ENCODE data around the gene CCNF. TPM values are rescaled to one million over a fixed set of nuclear protein-coding genes. Genes with fewer than 3 reads are reported as not detected.

Gene CCNF
- total and polyA plus RNA-seq, 2 of the 8 experiments (the other 6 are each of a cell fraction or from before 2014, with no cell fraction given): 15.4 to 54.3 TPM

DNA sequence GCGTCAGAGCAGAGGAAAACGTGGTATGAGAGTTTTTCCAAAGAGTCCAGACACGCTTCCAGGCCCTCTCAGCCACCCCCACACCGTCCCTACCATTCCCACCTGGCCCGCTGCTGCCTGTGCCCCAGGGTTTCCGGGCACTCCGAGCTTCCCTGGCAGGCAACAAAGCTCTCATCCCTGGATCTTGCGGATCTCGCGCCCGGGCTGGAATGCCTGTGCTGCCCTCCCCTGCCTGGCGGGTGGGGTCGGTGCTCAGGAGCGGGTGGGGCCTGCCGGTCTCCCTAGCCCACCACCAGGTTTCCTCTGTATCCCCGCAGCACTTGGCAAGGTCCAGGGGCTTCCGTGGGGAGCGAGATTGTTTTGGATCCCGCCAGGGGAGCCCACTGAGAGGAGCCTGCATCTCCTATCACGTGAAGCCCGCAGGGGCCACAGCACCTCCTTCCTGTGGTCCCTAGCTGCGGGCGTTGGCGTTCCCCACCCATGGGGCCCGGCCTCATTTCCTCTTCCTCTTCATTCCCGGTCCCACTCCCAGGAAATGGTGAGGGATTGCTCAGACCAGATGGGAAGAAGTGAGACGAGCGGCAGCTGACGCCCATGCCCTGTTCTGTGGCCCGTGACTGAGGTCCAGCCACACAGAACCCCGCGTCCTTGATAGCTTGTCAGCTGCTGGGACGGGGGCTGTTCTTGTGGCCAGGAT, 56.7 kb downstream of the CCNF start:
- H2BK120ac ChIP-seq (replicated peaks; ENCODE audit: low read depth, low read length): no peak overlapping the region
- no peak overlapping the region for H3K56ac ChIP-seq (replicated peaks; ENCODE audit: insufficient read length, low read depth, low read length)
- H4K20me1 ChIP-seq (replicated peaks in 1 of 2; ENCODE audit: control insufficient read depth in 1 of 2, insufficient read depth in 2 of 2, low read length in 2 of 2): peaks cover 0 to 15% of the 10 kb centered on the region in 2 experiments
- ChIA-PET CTCF (ENCODE audit: partially characterized antibody) (interaction anchor here (0.6 to 3.6 kb wide), 9 partner anchors 10 to 346 kb away, joined by 3 to 32 read pairs (median 3); partner anchors contain the start of genes ATP6V0C and TBC1D24), POLR2A (ENCODE audit: partially characterized antibody) (interaction anchor here (0.8 to 1.7 kb wide), 4 partner anchors 15 to 117 kb away, joined by 3 to 4 read pairs (median 4); partner anchors contain the start of genes AMDHD2, NTN3 and TEDC2)
- H3K14ac ChIP-seq (ENCODE audit: insufficient read length): no peak overlapping the region
- DNase-seq (ENCODE audit: low read depth in 1 of 2, low spot score in 2 of 2) (no peak), FAIRE-seq (no peak)
- no peak overlapping the region for H2AFZ ChIP-seq (ENCODE audit: low read length)
- H4K8ac ChIP-seq (ENCODE audit: extremely low read depth, insufficient read depth, low read length): no peak overlapping the region
- H3K79me2 ChIP-seq (ENCODE audit: control insufficient read depth in 1 of 2, insufficient read depth in 2 of 2, low read length in 2 of 2): peaks cover 0 to 2% of the 10 kb centered on the region in 2 experiments; a peak in 1 of 4 replicates
- no peak overlapping the region for H2BK12ac ChIP-seq (ENCODE audit: low read depth, low read length)
- no peaks in the 10 kb centered on the region for H3K23me2 ChIP-seq (ENCODE audit: low read depth, low read length)
- peaks cover 0 to 3% (median 0%) of the 10 kb centered on the region in 4 experiments; a peak in 1 of 7 replicates for H3K4me1 ChIP-seq (replicated peaks in 1 of 4; ENCODE audit: control insufficient read depth in 3 of 4, insufficient read depth in 4 of 4, low read length in 3 of 4)
- H3K18ac ChIP-seq (ENCODE audit: extremely low read depth, low read length): no peak overlapping the region
- no peak overlapping the region for H3K4me3 ChIP-seq (ENCODE audit: extremely low read depth in 1 of 4, insufficient read depth in 2 of 4, low read depth in 3 of 4, low read length in 4 of 4)
- no peak overlapping the region for H4K91ac ChIP-seq (replicated peaks; ENCODE audit: insufficient read length, low read length)
- H2AK5ac ChIP-seq (ENCODE audit: low read depth, low read length): no peak overlapping the region
- H3K36me3 ChIP-seq (ENCODE audit: control insufficient read depth in 2 of 4, insufficient read depth in 4 of 4, low read length in 3 of 4): no peaks in the 10 kb centered on the region
- H4K5ac ChIP-seq (ENCODE audit: insufficient read length, low read depth, low read length): no peak overlapping the region
- no peak overlapping the region for H3K4ac ChIP-seq (replicated peaks; ENCODE audit: insufficient read length, low read depth, low read length)
- no peak overlapping the region for H2BK20ac ChIP-seq (ENCODE audit: low read length)
- H3K27me3 ChIP-seq (replicated peaks in 1 of 4; ENCODE audit: control insufficient read depth in 3 of 4, extremely low read depth in 1 of 4, insufficient read depth in 3 of 4, low read length in 3 of 4): no peaks in the 10 kb centered on the region; a peak in 1 of 7 replicates
- H2BK15ac ChIP-seq (ENCODE audit: low read length): no peak overlapping the region
- no peak overlapping the region for H3K23ac ChIP-seq (ENCODE audit: insufficient read length)
- peaks cover 17% of the 10 kb centered on the region for H3K79me1 ChIP-seq (ENCODE audit: low read depth, low read length)
- H3K4me2 ChIP-seq (ENCODE audit: insufficient read depth in 1 of 2, low read depth in 2 of 2, low read length in 2 of 2): no peak overlapping the region
- WGBS, 2 experiments (ENCODE audit: extremely low coverage in 1 of 2, insufficient coverage in 1 of 2, insufficient read length in 1 of 2, insufficient replicate concordance in 2 of 2, low coverage in 1 of 2, low lambda C conversion rate in 2 of 2, missing lambda C conversion rate in 1 of 2): 92% methylated on average over 31 of the region's 33 CpGs; no CpG with 5 or more reads in 1 of the 2 experiments
- H3K27ac ChIP-seq (ENCODE audit: low read depth, low read length): no peak overlapping the region
- H2BK5ac ChIP-seq (ENCODE audit: low read depth, low read length): no peak overlapping the region
- no peaks in the 10 kb centered on the region for H3K9me3 ChIP-seq (ENCODE audit: insufficient read depth in 2 of 2, low read depth in 1 of 2, low read length in 1 of 2)
- no peak overlapping the region for H3K9ac ChIP-seq (replicated peaks in 1 of 4; ENCODE audit: extremely low read depth in 1 of 4, low read depth in 3 of 4, low read length in 3 of 4)
- no peak for TF ChIP-seq GABPA (IDR thresholded peaks at IDR 0.05; ENCODE audit: borderline replicate concordance, insufficient read depth, low read length)
- no peak for TF ChIP-seq RAD21 (IDR thresholded peaks at IDR 0.05 in 1 of 2, conservative IDR thresholded peaks at IDR 0.05 in 1 of 2; ENCODE audit: low read depth in 2 of 2, low read length in 2 of 2)
- no peak for TF ChIP-seq HDAC2 (IDR thresholded peaks at IDR 0.05; ENCODE audit: borderline replicate concordance in 1 of 2, low read depth in 2 of 2, low read length in 2 of 2)
- TF ChIP-seq EGR1 (IDR thresholded peaks at IDR 0.05; ENCODE audit: borderline replicate concordance, low read depth, low read length): no peak
- TF ChIP-seq POLR2AphosphoS5 (IDR thresholded peaks at IDR 0.05; ENCODE audit: low read depth, low read length): no peak
- TF ChIP-seq POU5F1 (IDR thresholded peaks at IDR 0.05; ENCODE audit: low read depth, low read length): no peak
- TF ChIP-seq, protein P1, sequence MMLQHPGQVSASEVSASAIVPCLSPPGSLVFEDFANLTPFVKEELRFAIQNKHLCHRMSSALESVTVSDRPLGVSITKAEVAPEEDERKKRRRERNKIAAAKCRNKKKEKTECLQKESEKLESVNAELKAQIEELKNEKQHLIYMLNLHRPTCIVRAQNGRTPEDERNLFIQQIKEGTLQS (IDR thresholded peaks at IDR 0.05; ENCODE audit: insufficient read depth, low read depth, low read length): no peak
- TF ChIP-seq, protein P2, sequence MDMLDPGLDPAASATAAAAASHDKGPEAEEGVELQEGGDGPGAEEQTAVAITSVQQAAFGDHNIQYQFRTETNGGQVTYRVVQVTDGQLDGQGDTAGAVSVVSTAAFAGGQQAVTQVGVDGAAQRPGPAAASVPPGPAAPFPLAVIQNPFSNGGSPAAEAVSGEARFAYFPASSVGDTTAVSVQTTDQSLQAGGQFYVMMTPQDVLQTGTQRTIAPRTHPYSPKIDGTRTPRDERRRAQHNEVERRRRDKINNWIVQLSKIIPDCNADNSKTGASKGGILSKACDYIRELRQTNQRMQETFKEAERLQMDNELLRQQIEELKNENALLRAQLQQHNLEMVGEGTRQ (IDR thresholded peaks at IDR 0.05; ENCODE audit: low read length): no peak
